Mucosa of rectum (tissue), 2 donors: ENCODE results near the gene ARHGAP32.

Experiments
- H3K27ac ChIP-seq, 2 donors: one replicate each; pipeline ENCODE4 v1.7.0; 2013; ENCODE audit warnings: inconsistent platforms in 2 of 2, low read depth in 2 of 2, low read length in 2 of 2
- H3K27me3 ChIP-seq, 2 donors: one replicate each; pipeline ENCODE4 v1.7.0; 2013; ENCODE audit warnings: low read length in 2 of 2; ENCODE audit not compliant: control insufficient read depth in 2 of 2, insufficient read depth in 2 of 2
- H3K36me3 ChIP-seq, 2 donors: one replicate each; pipeline ENCODE4 v1.7.0; 2013; ENCODE audit warnings: low read length in 2 of 2; ENCODE audit not compliant: control insufficient read depth in 2 of 2, insufficient read depth in 2 of 2
- H3K4me1 ChIP-seq, 2 donors: one replicate each; pipeline ENCODE4 v1.7.0; 2013; ENCODE audit warnings: low read length in 2 of 2, mild to moderate bottlenecking in 1 of 2; ENCODE audit not compliant: control insufficient read depth in 2 of 2, insufficient read depth in 2 of 2
- H3K4me3 ChIP-seq, 2 donors: one replicate each; pipeline ENCODE4 v1.7.0; 2013; ENCODE audit warnings: low read length in 2 of 2
- H3K9ac ChIP-seq, 2 donors: one replicate each; pipeline ENCODE4 v1.7.0; 2013; ENCODE audit warnings: low read length in 2 of 2, low read depth in 1 of 2, mild to moderate bottlenecking in 1 of 2
- H3K9me3 ChIP-seq, 2 donors: one replicate each; pipeline ENCODE4 v1.7.0; 2013; ENCODE audit warnings: low read length in 2 of 2; ENCODE audit not compliant: control insufficient read depth in 2 of 2
- donor health status: healthy.
- donor health status: Normal muscosa, but diverticular disease.

Gene ARHGAP32

DNA sequence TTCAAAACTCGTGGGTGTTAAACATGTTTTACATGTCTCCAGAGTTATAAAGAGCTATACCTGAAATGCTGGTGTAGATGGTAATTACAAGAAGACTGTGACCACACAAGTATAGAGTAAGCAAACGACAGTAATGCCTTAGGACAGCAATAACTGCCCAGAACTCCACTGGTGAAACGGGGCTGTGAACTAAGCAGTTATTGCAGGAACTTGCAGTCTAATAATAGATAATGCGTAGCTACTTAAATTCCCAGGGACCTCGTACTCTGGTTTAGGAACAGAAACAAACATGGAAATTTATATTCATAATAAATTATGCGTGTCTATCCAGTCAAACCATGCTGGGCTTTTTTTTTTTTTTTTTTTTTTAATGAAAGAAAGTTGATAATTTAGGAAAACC lies 224.5 kb downstream of the ARHGAP32 start:
- Histone ChIP-seq H3K4me3 (no peak overlapping the region), H3K36me3 (peaks cover 54 to 56% of the 10 kb centered on the region in 2 donors), H3K4me1 (no peaks in the 10 kb centered on the region), H3K27ac (no peak overlapping the region), H3K9ac (no peak overlapping the region), H3K9me3 (no peaks in the 10 kb centered on the region), H3K27me3 (no peaks in the 10 kb centered on the region)

DNA sequence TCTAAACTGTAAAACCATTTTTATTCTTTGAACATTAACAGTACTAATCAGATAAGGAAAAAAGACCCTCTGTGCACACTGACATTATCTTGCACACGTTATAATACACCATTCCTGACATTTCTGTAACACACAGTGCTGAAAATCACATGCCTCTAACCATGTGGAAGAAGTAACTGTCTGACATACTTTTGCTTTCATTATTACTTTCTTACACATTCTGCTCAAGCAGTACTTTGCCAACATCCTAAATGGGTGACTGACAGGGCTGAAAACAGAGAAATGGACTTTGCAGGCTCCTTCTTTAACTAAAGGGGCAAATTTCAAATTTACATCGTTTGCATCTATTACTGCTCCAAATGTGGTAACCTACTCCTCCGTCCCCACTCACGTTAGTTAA lies 226.6 kb downstream of the ARHGAP32 start:
- Histone ChIP-seq H3K4me3 (no peak overlapping the region), H3K9ac (no peak overlapping the region), H3K27me3 (no peaks in the 10 kb centered on the region), H3K36me3 (peaks cover 38 to 39% of the 10 kb centered on the region in 2 donors), H3K27ac (no peak overlapping the region), H3K9me3 (no peaks in the 10 kb centered on the region), H3K4me1 (no peaks in the 10 kb centered on the region)

DNA sequence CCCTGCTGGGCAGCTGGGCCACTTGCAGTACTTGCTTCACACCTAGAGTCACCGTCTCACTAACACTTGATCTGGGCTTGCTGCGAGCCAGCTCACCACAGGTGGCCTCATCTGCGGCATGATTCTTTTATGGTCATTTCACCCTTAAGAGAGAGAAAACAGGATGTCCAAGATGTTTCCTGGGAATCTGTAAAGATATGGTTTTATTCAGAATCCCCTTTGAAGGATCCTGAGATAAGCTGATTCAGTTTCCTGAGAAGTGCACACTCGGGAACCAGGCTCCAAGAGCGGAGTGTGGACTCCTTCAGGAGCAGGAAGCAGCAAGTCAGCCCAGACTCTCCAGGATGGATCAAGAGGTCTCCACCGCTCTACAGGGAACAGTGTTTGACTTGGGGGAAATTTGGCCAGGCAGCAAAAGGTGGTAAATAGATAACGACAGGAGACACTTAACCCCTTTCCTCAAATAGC lies 227.6 kb downstream of the ARHGAP32 start:
- Histone ChIP-seq H3K9ac (no peak overlapping the region), H3K4me3 (no peak overlapping the region), H3K4me1 (no peaks in the 10 kb centered on the region), H3K9me3 (no peaks in the 10 kb centered on the region), H3K27ac (no peak overlapping the region), H3K27me3 (no peaks in the 10 kb centered on the region), H3K36me3 (peaks cover 34% of the 10 kb centered on the region in 2 donors)

DNA sequence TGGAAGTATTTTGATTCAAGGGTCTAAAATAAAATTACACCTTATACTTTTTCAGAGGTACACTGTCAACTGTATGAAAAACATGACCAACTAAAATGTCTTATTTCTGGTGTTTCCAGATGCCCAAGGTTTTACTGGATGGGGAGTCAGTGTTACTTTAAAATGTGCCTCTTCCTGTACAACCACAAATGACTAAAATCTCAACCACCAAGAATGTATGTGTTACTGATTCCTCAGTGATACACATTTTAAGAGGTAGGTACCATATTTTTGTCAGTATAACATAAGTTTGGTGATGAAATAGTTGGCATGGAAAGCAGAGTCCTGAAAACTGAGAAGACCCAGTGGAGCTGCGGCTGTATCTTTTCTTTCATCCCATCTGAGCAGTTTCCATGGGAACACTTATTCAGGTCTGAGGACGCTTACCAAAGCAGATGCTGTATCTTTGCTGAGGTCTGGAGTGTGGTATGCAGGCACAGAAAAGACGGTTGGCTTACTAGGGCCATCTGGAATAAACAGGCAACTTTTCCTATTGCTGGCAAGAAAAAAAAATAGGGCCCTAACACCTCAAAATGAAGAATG lies 228.3 kb downstream of the ARHGAP32 start:
- H3K4me1 ChIP-seq: no peaks in the 10 kb centered on the region
- peaks cover 27 to 28% of the 10 kb centered on the region in 2 donors for H3K36me3 ChIP-seq
- no peak overlapping the region for H3K9ac ChIP-seq
- H3K27me3 ChIP-seq: no peaks in the 10 kb centered on the region
- H3K27ac ChIP-seq: no peak overlapping the region
- no peak overlapping the region for H3K4me3 ChIP-seq
- no peaks in the 10 kb centered on the region for H3K9me3 ChIP-seq

DNA sequence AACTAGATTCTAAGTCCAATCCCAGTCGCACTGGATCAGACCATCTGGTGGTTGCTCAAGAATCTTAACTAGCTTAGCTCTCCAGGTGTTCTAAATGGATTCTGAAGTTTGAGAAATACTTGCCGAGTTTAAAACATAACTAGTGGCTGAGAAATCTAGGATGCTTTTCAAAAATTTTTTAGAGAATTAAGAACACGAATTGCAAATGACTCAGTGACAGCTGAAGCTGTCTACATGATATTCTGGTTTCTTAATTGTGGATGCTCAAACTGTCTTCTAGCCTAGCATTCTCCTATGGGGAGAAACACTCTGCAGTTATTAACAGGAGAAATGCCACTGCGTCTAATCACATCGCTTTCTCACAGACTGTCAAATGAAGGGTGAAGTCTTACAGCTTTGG lies 229.2 kb downstream of the ARHGAP32 start:
- peaks cover 21 to 22% of the 10 kb centered on the region in 2 donors for H3K36me3 ChIP-seq

DNA sequence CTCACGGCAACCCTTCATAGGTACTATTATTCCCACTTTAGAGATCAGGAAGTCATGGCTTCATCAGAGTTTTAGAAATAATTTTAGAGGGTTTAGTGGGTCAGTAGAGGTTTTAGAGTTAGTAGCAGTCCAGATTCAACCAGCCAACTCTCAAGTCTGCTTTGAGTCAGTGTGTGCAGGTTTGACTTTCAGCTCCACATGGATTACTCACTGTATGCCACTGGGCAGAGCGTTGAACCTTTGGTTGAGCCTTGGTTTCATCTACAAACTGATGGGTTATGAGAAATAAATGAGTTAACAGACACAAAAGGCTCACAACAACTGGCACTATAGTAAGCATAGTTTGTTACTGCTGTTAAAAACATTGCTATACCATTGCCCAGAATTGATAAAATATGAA lies 230.5 kb downstream of the ARHGAP32 start:
- peaks cover 0 to 3% of the 10 kb centered on the region in 2 donors for H3K27me3 ChIP-seq
- H3K27ac ChIP-seq: no peak overlapping the region
- H3K9me3 ChIP-seq: no peaks in the 10 kb centered on the region
- H3K4me3 ChIP-seq: no peak overlapping the region
- peaks cover 16 to 18% of the 10 kb centered on the region in 2 donors for H3K36me3 ChIP-seq
- no peak overlapping the region for H3K9ac ChIP-seq
- H3K4me1 ChIP-seq: no peaks in the 10 kb centered on the region

More for the DNA sequence above, 229.2 kb downstream of the ARHGAP32 start:
- Histone ChIP-seq H3K27ac (no peak overlapping the region), H3K4me1 (no peaks in the 10 kb centered on the region), H3K4me3 (no peak overlapping the region), H3K9me3 (no peaks in the 10 kb centered on the region), H3K9ac (no peak overlapping the region), H3K27me3 (no peaks in the 10 kb centered on the region)

DNA sequence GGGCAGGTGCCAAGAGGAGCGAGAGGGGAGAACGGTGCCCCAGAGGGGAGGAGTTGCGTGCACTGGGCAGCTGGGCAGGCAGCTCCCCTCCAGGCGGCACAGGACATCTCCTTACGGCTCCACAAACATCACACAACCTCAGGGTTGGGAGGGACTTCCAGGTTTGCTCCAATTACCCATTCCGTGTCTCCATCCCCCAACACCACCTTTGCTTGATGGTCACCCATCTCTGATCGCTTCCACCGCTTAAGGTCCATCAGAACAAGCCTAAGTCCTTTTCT lies 235.0 kb downstream of the ARHGAP32 start:
- Histone ChIP-seq H3K4me1 (no peaks in the 10 kb centered on the region), H3K4me3 (no peak overlapping the region), H3K27me3 (peaks cover 2 to 3% of the 10 kb centered on the region in 2 donors), H3K9ac (no peak overlapping the region), H3K27ac (no peak overlapping the region), H3K36me3 (peaks cover 5 to 6% of the 10 kb centered on the region in 2 donors), H3K9me3 (no peaks in the 10 kb centered on the region)

DNA sequence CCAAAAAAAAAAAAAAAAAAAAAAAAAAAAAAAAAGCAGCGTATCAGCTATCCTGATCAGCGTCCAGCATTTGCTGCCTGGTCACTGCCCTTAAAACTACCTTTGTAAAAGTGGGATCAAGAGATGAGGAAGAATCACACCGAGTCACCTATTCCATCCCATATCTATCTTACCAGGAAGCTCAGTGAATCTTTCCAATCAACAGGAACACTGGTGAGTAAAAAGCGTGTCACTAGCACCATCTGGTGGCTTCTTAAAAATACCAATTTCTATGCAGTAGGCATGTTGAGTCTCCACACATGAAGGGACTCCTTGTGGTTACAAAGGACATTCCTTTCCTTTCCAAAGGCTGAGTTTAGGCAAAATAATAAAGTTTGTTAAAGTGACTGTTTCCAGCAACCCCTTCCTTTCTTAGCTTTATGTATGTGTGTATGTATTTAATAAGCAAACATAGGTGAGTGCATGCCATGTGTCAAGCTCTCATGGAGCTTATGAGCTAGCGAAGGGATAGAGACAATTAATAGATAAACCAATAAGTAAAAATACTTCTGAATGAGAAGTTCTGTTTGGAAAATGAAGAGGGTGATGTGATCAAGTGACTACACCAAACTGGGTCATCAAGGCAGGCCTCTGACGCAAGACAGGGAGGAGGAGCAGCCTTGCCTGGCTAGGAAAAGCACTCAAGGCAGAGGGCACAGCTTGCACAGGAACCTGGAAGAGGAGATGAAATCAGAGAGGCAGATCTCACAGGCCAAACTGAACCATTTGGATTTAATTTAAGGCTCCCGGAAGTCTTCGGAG lies 235.5 kb downstream of the ARHGAP32 start:
- Histone ChIP-seq H3K4me1 (no peaks in the 10 kb centered on the region), H3K27me3 (peaks cover 2 to 3% of the 10 kb centered on the region in 2 donors), H3K36me3 (peaks cover 5 to 6% of the 10 kb centered on the region in 2 donors), H3K9me3 (no peaks in the 10 kb centered on the region), H3K27ac (no peak overlapping the region), H3K4me3 (no peak overlapping the region), H3K9ac (no peak overlapping the region)

DNA sequence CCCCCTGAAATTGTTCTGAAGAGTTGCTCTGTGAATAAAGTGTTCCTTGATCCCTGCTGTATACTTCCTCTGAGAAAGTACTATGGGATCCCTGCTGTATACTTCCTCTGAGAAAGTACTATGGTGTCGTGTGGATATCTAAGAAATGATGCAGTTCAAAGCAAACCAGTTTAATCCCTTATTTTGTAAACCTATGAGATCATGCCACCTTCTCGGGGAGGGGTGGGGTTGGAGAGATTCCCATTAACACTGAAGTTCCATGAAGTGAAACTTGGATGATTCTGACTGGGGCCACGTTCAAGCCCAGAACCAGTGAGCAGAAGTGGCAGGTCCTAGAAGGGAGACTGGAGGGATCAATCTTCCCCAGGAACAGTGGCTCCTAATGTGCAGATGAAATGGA lies 236.5 kb downstream of the ARHGAP32 start:
- H3K4me3 ChIP-seq: no peak overlapping the region
- H3K36me3 ChIP-seq: peaks cover 5 to 6% of the 10 kb centered on the region in 2 donors
- no peaks in the 10 kb centered on the region for H3K9me3 ChIP-seq
- no peaks in the 10 kb centered on the region for H3K4me1 ChIP-seq
- no peak overlapping the region for H3K9ac ChIP-seq
- H3K27me3 ChIP-seq: peaks cover 2 to 3% of the 10 kb centered on the region in 2 donors
- H3K27ac ChIP-seq: no peak overlapping the region

DNA sequence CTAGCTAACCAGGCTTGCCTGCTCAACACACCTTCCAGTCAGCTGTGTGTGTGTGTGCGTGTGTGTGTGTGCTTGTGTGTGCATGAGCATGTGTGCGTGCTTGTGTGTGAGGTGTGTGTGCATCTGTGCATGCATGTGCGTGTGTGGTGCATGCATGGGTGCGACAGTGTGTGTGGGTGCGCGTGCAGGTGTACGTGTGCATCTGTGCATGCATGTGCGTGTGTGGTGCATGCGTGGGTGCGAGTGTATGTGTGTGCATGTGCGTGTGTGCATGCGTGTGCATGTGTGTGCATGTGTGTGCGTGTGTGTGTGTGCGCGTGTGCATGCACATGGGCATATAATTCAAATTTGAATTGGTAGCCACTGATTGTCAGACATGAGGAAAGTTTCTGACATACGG lies 239.0 kb downstream of the ARHGAP32 start:
- no peaks in the 10 kb centered on the region for H3K36me3 ChIP-seq
- peaks cover 2 to 3% of the 10 kb centered on the region in 2 donors for H3K27me3 ChIP-seq
- no peak overlapping the region for H3K9ac ChIP-seq
- H3K4me3 ChIP-seq: no peak overlapping the region
- no peaks in the 10 kb centered on the region for H3K9me3 ChIP-seq
- H3K27ac ChIP-seq: no peak overlapping the region
- no peaks in the 10 kb centered on the region for H3K4me1 ChIP-seq
